Astrocyte of the spinal cord (primary cell): ENCODE measurements around the gene MRPL23.

Experiments
- DNase-seq: peaks from one replicate; pipeline ENCODE4 v3.0.0; 2011; ENCODE audit warnings: low read depth, low spot score
- H3K4me3 ChIP-seq: 2 replicates; pipeline ENCODE4 v1.5.1; 2011; ENCODE audit warnings: low read depth, mild to moderate bottlenecking, low read length, moderate library complexity
- CTCF ChIP-seq: IDR thresholded peaks from 2 replicates; pipeline ENCODE4 v1.5.1; 2012; ENCODE audit warnings: low read depth, mild to moderate bottlenecking, low read length, inconsistent platforms
- in situ Hi-C: cut with HindIII; loops from 2 replicates; pipeline ENCODE4 v1.10.0; 2017; ENCODE audit warnings: low sequenced_read_pairs

Gene MRPL23

GRCh38 chr11:1978720-1979473 lies 31.8 kb downstream of the MRPL23 start:
- TF ChIP-seq CTCF: no peak
- in situ Hi-C loops: no loop called here
- DNase-seq: no peak
- H3K4me3 ChIP-seq: no peak overlapping the region

- in situ Hi-C loops: no loop called here
- no peak for DNase-seq
- TF ChIP-seq CTCF: no peak
- H3K4me3 ChIP-seq: no peak overlapping the region
These were observed 32.5 kb downstream of the MRPL23 start for GRCh38 chr11:1979607-1980006.

GRCh38 chr11:1982873-1983600 lies 35.9 kb downstream of the MRPL23 start:
- in situ Hi-C loops: no loop called here
- H3K4me3 ChIP-seq: no peak overlapping the region
- no peak for TF ChIP-seq CTCF
- DNase-seq: no peak

- in situ Hi-C loops: no loop called here
- TF ChIP-seq CTCF: no peak
- no peak overlapping the region for H3K4me3 ChIP-seq
- no peak for DNase-seq
These were observed 36.4 kb downstream of the MRPL23 start for GRCh38 chr11:1983601-1983961.

- no peak for DNase-seq
- TF ChIP-seq CTCF: no peak
- in situ Hi-C loops: no loop called here
- no peak overlapping the region for H3K4me3 ChIP-seq
These were observed 39.9 kb downstream of the MRPL23 start for GRCh38 chr11:1987024-1987423.

- DNase-seq: no peak
- in situ Hi-C loops: no loop called here
- H3K4me3 ChIP-seq: no peak overlapping the region
- no peak for TF ChIP-seq CTCF
These were observed 41.0 kb downstream of the MRPL23 start for GRCh38 chr11:1988174-1988573.
